Fibroblast of skin of scalp (primary cell): Measurements from ENCODE around the gene L1TD1.
"Not testable (repeated sequence)": the region's sequence is repeated elsewhere in the genome, so short reads cannot be mapped to it uniquely, and the experiment has no call there.

Source experiments
- DNase-seq: peaks from one replicate; pipeline ENCODE4 v3.0.0-alpha.2; 2013

The L1TD1 gene

DNA sequence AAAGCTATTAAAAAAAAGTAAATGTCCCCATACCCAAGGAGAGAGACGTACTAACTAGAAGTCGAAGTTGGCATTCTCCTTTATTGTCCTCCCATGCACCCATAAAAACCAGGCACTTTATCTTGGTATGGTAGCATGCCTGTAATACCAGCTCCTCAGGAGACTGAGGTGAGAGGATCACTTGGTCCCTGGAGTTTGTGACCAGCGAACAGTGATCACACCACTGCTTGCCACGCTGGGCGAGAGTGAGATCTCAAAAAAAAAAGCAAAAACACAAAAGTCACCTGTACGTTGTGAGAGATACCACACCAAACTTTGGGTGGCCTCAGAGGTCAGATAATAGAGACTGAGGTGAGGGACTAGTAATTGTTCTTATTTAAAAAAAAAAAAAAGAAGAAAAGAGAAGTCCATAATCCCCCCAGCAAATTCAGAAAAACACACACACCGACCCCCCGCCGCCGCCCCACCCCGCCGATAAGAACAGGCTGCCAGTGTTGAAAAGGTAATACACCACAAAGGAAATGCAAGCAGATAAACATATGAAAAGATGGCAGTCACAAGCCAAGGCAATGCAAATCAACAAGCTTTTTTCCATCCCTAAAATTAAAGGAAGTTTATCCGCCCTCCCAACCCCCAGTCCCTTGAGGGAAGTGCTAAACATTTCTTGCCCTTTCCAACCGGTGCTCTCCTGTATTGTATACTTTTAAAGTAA is 3.6 kb downstream of the L1TD1 start:
- DNase-seq: no peak

DNA sequence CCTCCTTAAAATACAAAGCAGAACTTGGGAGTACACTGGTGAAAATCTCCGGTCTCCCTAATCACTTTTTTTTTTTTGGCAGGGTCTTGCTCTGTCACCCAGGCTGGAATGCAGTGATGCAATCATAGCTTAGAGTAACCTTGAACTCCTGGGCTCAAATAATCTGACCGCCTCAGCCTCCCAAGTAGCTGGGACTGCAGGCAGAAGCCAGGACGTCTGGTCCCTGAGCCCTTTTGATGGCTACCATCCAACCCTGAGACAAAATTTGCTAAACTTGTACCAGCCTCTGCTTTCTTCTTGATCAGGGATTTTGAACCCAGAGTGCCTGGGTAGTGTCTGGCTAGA is 4.1 kb downstream of the L1TD1 start:
- DNase-seq: peak; percentile 9

DNA sequence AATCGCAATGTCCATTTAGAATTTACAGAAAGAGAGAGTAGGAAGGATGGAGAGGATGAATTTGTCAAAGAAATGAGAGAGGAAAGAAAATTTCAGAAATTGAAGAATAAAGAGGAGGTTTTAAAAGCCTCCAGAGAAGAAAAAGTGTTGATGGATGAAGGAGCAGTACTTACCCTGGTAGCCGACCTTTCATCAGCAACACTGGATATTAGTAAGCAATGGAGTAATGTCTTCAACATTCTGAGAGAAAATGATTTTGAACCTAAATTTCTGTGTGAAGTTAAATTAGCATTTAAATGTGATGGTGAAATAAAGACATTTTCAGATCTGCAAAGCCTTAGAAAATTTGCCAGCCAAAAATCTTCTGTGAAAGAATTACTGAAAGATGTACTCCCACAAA is 12.5 kb downstream of the L1TD1 start:
- no peak for DNase-seq

DNA sequence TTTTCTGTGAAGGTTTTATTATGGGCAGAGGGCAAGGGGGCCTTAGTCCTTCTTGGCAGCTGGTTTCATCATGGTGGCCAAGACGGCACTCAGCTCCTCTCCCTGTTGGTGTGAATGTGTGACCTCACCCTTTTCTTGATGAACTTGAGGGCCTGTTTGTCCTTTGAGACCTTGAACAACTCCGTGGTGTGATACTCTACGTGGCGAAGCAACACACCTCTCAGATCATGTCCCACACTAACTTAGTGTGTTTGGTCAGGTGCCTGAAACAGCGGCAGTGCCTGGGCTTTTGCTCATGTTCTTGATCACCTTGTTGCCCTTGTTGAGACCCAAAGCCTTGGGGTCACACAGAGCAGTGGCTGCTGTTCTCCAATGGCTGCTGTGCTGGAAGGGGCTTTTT is 13.4 kb downstream of the L1TD1 start:
- DNase-seq: no peak

DNA sequence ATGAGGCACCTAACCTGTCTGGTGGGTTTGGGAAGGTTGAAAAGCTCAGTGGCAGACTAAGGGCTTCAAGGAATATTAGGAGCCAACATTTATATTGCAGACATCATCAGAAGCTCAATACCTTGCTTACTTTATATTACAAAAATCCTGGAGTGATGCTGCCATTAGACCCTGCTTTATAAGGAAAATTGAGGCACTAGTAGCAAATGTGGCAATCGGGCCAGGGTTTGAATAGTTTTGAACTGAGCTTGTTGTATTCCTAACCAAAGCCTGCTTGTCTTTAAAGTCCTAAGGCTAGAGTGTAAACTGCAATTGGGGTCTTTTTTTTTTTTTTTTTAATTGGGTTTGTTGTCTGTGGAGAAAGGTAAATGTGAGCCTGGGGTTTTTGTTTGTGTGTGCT is 14.3 kb downstream of the L1TD1 start:
- DNase-seq: no peak

DNA sequence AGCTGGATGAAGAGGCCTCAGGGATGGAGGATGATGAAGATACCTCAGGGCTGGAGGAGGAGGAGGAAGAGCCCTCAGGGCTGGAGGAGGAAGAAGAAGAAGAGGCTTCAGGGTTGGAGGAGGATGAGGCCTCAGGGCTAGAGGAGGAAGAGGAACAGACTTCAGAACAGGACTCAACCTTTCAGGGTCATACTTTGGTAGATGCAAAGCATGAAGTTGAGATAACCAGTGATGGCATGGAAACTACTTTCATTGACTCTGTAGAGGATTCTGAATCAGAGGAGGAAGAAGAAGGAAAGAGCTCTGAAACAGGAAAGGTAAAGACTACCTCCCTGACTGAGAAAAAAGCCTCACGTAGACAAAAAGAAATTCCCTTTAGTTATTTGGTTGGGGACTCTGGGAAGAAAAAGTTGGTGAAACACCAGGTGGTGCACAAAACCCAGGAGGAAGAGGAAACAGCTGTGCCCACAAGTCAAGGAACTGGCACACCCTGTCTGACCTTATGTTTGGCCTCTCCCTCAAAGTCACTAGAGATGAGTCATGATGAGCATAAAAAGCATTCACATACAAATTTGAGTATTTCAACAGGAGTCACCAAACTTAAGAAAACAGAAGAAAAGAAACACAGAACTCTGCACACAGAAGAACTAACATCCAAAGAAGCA is 15.4 kb downstream of the L1TD1 start:
- DNase-seq: no peak

DNA sequence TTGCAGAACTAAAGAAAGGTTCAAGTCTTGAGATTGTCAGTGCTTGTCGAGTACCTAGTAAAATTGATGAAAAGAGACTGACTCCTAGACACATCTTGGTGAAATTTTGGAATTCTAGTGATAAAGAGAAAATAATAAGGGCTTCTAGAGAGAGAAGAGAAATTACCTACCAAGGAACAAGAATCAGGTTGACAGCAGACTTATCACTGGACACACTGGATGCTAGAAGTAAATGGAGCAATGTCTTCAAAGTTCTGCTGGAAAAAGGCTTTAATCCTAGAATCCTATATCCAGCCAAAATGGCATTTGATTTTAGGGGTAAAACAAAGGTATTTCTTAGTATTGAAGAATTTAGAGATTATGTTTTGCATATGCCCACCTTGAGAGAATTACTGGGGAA is 16.3 kb downstream of the L1TD1 start:
- DNase-seq: no peak

DNA sequence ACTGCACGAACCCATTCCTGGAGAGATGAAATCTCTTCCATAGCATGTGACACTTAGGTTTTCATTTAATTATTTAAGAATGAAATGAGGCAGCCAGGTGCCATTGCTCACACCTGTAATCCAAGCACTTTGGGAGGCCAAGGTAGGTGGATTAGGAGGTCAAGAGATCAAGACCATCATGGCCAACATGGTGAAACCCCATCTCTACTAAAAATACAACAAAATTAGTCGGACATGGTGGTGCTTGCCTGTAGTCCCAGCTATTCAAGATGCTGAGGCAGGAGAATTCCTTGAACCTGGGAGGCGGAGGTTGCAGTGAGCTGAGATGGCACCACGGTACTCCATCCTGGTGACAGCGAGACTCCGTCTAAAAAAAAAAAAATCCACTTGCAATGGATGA is 17.8 kb downstream of the L1TD1 start:
- DNase-seq: no peak

DNA sequence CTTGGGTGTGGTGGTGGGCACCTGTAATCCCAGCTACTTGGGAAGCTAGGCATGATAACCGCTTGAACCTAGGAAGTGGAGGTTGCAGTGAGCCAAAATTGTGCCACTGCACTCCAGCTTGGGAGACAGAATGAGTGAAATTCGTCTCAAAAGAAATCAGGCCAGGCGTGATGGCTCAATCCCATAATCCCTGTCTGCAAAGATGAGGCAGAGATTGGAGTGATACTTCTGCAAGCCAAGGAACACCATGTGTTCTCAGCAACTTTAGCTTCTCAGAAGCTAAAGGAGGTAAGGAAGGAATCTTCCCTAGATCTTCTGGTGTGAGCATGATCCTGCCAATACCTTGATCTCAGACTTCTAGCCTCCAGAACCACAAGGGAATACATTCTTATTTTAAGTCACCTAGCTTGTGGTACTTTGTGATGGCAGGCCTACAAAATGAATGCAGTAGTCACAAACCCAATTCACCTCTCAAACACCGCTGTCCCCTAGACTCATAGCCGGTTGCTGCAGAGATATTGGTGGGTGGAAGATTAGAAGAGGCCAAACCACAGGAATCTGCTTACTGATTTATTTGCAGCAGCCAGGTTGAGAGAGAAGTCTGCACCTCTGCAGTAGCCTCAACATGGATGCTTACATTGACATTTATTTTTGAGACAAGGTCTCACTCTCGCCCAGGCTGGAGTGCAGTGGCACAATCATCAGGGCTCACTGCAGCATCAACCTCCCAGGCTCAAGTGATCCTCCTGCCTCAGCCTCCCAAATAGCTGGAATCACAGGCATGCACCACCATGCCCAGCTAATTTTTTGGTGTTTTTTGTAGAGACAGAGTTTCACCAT is 18.6 kb downstream of the L1TD1 start:
- no peak for DNase-seq

DNA sequence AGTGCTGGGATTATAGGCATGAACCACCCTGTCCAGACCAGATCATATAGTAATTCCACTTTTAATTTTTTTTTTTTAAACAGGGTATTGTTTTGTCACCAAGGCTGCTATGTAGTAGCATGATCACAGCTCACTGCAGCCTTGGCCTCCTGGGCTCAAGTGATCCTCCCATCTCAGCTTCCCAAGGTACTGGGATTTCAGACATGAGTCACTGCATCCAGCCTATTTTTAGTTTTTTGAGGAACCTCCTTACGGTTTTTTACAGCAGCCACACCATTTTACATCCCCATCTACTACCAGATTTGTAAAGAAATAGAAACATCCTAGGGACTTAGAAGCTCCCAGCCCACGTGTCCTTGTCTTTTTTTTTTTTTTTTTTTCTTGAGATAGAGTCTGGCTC is 24.0 kb downstream of the L1TD1 start:
- DNase-seq: no peak

DNA sequence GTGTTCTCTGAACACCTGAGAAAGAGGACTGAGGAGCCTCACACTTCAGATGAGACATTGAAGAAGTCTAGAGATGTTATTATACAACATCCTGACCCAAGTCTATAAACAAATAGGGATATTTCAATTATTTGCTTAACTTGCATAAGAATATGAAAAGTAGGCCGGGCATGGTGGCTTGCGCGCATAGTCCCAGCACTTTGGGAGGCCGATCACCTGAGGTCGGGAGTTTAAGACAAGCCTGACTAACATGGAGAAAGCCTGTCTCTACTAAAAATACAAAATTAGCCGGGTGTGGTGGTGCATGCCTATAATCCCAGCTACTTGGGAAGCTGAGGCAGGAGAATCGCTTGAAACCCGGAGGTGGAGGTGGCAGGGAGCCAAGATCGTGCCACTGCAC is 25.8 kb downstream of the L1TD1 start:
- DNase-seq: not testable (repeated sequence)

DNA sequence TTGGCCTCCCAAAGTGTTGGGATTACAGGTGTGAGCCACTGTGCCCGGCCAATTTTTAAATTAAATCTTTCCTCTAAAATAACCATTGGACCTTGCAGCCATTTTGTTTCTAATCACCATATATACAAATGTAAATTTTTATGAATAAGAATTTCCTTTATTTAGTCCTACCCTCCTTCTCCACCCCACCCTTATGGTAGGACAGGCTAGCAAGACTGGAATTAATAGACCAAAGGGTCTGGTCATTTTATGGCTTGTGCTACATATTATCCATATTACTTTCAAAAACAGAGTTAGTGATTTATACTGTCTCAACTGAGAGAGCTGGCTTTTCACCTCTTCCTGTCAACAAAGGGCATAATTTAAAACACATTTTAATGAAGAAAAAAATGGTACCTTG is 26.5 kb downstream of the L1TD1 start:
- no peak for DNase-seq

DNA sequence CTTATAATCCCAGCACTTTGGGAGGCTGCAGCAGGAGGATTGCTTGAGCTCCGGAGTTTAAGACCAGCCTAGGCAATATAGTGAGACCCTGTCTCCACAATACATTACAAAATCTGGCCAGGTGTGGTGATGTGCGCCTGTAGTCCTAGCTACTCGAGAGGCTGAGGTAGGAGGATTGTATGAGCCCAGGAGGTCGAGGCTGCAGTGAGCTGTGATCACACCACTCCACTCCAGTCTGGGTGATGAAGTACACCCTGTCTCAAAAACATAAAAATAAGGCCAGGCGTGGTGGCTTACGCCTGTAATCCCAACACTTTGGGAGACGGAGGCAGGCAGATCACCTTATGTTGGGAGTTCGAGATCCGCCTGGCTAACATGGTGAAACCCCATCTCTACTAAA is 27.7 kb downstream of the L1TD1 start:
- DNase-seq: no peak

DNA sequence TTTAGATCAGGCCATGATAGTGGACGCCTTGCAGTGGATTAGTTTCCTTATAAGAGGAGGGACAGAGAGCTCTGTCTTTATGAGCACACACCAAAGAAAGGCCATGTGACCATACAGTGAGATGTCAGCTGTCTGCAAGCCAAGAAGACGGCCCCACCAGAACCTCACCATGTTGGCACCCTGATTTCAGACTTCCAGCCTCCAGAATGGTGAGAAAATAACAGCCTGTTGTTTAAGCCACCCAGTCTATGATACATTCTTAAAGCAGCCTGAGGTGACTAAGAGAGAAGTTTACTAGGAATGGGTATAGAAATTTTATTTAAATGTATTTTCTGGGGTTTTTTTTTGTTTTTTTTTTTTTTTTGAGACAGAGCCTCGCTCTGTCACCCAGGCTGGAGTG is 29.5 kb downstream of the L1TD1 start:
- DNase-seq: no peak

DNA sequence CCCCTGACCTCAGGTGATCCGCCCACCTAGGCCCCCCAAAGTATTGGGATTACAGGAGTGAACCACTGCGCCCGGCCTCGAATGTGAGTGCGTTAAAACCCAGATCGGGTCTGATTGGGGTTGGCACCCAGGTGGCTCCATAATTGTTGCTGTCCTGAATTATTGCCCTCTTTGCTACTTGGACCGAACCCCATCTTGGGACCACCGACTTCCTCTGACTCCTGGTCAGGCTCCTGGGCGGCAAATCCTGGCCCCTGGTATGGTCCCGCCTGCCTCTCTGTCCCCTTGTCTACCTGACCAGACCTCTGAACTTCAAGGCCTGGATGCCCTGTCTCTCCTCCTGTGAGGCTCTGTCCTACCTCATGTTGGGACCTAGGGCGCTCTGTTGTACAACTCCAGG is 32.8 kb downstream of the L1TD1 start:
- no peak for DNase-seq

DNA sequence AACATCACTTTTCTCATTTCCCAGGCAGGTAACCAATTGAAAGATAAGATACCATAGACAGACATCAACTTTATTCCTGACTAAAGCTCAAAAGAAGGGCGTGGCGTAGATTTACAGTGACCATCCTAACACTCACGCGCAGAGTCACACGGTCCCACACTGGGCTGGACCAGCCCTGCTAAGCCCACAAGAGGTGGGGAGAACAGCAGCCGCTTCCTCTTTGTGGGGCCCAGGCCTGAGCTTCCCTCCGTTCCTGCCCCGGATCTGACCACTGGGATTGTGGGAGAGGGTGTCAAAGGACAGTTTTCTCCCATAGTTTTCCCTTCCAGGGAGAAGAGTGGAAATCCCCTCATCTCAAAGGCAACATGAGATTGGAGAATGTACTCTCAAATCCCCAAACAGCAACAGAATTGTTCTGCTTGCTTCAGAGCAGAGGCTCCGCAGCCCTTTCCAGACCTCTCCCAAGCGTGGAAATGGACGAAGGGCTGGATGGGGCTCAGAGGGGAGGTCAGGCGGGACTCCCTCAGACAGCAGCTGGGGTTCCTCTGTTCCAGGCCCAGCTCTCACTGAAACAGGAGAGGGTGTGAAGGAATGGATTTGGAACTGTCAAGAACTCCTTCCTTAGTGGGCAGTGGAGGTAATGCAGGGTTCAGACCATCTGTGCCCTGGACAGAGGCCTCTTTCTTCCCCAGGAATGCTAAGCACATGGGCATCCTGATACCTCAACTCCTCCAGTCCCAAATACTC is 33.7 kb downstream of the L1TD1 start:
- DNase-seq: no peak

DNA sequence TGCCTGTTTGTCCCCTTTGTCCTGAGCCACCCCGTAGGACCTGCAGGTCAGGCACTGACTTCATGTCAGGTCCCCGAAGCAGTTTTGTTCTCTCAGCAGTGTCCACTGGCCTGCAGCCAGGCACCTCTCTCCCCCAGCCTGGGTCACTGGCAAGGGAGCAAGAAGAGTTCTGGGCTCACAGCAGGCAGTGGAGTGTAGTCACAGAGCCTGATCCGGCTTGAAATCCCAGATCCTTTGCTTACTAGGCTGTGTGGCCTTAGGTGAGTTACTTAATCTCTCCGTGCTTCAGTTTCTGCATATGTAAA is 34.2 kb downstream of the L1TD1 start:
- DNase-seq: no peak

DNA sequence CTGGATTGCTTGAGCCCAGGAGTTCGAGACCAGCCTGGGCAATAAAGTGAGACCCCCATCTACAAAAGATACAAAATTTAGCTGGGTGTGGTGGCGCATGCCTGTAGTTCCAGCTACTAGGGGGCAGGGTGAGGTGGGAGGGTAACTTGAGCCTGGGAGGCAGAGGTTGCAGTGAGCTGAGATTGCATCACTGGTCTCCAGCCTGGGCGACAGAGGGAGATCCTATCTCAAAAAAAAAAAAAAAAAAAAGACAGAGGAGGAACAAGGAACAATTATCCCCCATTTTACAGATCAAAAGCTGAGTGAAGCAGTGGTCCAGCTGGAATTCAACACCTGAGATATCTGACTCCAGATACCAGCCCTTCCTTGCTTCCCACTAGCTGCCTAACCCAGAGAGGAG is 34.8 kb downstream of the L1TD1 start:
- no peak for DNase-seq

DNA sequence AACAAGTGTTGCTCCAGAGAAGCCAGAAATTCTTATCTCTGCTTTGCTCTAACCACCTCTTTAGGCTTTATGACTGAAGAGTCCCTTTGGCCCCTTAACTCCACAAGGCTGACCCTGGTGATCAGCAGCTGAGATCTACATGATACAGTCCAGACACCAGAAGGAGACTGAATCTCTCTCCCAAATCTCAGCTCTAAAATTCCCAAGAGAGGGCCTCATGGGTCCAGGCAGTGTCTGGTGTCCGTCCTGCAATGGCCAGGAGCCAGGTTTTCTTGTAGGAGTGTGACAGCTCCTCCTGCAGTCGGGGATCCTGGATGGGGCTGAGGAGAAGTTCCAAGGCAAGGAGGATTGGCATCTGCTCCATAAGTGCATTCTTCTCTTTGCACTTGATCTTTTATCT is 35.3 kb downstream of the L1TD1 start:
- DNase-seq: no peak

DNA sequence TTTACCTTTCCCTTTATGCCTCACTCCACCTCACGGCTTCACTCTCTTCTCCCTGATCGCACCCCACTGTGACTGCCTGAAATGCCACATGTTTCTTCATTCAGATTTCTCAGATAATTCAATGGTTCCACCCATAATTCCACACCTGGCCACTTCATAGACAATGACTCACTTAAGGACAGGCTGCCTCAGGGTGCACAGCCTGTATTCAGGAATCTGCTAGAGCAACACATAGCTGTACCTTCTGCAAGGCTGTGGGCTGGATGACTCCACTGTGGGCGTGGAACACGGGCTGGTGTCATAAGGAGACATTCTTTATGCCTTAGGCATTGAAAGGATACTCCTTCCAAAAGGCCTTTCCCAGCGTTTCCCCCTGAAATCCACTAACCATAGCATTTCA is 36.1 kb downstream of the L1TD1 start:
- peak; percentile 58 for DNase-seq

DNA sequence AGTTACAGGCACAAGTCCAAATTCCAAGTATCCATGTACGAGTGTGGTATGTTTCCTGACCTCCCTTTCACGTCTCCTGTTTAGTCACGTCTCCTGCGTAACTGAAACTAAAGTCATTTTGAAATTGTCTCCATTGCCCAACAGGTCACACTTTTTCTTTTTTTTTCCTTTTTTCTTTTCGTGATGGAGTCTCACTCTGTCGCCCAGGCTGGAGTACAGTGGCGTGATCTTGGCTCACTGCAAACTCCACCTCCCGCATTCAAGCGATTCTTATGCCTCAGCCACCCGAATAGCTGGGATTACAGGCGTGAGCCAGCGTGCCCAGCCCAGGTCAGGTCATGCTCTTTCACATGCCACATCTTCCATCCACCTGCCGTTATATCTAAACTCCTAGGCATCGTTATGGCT is 38.2 kb downstream of the L1TD1 start:
- DNase-seq: no peak

DNA sequence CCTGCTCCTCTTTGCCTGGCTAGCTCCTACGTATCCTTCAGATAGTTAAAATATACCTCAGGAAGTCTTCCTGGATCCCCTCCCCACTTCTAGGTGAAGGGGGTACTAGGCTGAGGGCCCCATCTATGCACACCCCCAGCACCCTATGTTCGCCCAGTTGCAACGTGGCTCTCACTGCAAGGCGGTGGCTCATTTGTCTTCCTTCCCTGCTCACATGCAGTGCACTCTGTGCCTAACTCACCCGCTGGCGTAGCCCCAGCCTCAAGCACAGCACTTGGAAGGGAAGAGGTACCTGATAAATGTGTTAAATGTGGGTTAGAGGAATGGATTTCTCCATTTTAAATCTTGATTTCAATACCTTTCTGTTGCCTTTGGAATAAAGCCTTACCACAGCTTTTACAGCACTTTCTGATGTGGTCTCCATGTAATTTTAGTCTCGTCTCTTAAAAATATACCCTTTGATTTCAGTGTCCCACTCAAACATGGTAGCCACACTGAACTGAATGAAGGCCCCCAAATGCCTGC is 39.3 kb downstream of the L1TD1 start:
- DNase-seq: no peak

DNA sequence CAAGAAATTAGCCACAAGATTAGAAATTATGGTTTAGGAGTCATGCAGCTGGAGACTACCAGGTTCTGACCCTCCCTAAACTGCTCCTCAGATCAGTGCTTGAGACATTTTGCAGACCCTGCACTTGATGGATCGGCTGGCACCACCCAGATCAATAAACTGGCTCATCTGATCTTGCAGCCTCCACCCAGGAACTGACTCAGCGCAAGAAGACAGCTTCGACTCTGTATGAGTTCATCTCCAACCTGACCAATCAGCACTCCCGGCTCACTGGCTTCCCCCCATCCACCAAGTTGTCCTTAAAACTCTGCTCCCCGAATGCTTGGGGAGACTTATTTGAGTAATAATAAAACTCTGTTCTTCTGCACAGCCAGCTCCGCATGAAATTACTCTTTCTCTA is 40.0 kb downstream of the L1TD1 start:
- DNase-seq: no peak
